ENCODE data around the gene LARGE1.

LARGE1 gene

DNA sequence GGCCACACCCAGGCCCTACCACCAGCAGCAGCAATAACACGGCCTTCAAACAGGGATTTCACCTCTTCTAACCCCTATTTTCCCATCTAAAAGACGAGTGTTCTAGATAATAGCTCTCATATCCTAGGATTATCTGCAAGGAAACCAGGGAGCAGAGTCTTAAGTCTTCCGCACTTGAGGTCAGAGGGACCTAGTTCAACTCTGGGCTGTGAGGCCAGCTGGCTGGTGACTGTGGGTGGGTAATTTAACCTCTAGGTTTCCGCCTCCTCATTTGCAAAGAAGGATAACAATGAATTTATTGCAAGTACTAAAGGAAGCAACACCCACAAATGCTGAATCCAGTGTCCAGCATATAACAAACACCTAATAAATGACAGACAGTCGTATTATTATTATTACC is 70.1 kb downstream of the LARGE1 start:
- DNase-seq (ENCODE audit: low read depth in 1 of 2, low spot score in 1 of 2): no peak
- no peak overlapping the region for H3K27ac ChIP-seq (replicated peaks)
- TF ChIP-seq, protein P1, sequence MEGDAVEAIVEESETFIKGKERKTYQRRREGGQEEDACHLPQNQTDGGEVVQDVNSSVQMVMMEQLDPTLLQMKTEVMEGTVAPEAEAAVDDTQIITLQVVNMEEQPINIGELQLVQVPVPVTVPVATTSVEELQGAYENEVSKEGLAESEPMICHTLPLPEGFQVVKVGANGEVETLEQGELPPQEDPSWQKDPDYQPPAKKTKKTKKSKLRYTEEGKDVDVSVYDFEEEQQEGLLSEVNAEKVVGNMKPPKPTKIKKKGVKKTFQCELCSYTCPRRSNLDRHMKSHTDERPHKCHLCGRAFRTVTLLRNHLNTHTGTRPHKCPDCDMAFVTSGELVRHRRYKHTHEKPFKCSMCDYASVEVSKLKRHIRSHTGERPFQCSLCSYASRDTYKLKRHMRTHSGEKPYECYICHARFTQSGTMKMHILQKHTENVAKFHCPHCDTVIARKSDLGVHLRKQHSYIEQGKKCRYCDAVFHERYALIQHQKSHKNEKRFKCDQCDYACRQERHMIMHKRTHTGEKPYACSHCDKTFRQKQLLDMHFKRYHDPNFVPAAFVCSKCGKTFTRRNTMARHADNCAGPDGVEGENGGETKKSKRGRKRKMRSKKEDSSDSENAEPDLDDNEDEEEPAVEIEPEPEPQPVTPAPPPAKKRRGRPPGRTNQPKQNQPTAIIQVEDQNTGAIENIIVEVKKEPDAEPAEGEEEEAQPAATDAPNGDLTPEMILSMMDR (IDR thresholded peaks at IDR 0.05; ENCODE audit: insufficient read depth, low read length): no peak
- TF ChIP-seq, protein P2, sequence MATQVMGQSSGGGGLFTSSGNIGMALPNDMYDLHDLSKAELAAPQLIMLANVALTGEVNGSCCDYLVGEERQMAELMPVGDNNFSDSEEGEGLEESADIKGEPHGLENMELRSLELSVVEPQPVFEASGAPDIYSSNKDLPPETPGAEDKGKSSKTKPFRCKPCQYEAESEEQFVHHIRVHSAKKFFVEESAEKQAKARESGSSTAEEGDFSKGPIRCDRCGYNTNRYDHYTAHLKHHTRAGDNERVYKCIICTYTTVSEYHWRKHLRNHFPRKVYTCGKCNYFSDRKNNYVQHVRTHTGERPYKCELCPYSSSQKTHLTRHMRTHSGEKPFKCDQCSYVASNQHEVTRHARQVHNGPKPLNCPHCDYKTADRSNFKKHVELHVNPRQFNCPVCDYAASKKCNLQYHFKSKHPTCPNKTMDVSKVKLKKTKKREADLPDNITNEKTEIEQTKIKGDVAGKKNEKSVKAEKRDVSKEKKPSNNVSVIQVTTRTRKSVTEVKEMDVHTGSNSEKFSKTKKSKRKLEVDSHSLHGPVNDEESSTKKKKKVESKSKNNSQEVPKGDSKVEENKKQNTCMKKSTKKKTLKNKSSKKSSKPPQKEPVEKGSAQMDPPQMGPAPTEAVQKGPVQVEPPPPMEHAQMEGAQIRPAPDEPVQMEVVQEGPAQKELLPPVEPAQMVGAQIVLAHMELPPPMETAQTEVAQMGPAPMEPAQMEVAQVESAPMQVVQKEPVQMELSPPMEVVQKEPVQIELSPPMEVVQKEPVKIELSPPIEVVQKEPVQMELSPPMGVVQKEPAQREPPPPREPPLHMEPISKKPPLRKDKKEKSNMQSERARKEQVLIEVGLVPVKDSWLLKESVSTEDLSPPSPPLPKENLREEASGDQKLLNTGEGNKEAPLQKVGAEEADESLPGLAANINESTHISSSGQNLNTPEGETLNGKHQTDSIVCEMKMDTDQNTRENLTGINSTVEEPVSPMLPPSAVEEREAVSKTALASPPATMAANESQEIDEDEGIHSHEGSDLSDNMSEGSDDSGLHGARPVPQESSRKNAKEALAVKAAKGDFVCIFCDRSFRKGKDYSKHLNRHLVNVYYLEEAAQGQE (IDR thresholded peaks at IDR 0.05; ENCODE audit: insufficient replicate concordance, low read depth): no peak
- TF ChIP-seq POLR2AphosphoS5 (IDR thresholded peaks at IDR 0.05; ENCODE audit: low read depth) (no peak), GABPA (IDR thresholded peaks at IDR 0.05; ENCODE audit: low read depth) (no peak), SPI1 (IDR thresholded peaks at IDR 0.05; ENCODE audit: borderline replicate concordance, low read depth) (no peak)
- H3K27me3 ChIP-seq (ENCODE audit: insufficient read depth, poor library complexity, severe bottlenecking): no peaks in the 10 kb centered on the region
- H3K4me3 ChIP-seq (replicated peaks; ENCODE audit: insufficient read depth, low read length): no peak overlapping the region

DNA sequence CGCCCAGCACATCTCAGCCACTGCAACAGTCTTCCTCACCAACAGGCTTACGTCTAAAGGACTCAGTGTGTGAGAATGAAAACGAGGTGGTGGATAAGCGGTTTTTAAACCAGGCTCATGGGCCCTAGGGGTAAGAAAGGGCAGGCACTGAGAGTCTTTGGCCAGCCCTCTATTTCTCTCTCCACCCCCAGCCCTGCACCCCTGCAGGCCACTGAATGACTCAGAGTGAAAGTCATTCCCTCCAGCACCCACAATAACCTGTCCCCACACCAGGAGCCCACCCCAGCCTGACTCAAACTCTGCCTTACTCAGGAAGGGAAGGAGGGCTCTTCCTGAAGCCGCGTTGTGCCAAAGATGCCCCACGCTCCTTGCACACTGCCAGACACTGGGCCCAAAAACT is 72.0 kb downstream of the LARGE1 start:
- no peaks in the 10 kb centered on the region for H3K27me3 ChIP-seq (ENCODE audit: insufficient read depth, poor library complexity, severe bottlenecking)
- DNase-seq (ENCODE audit: low read depth in 1 of 2, low spot score in 1 of 2): no peak
- H3K4me3 ChIP-seq (replicated peaks; ENCODE audit: insufficient read depth, low read length): no peak overlapping the region
- no peak overlapping the region for H3K27ac ChIP-seq (replicated peaks)
- no peak for TF ChIP-seq SPI1 (IDR thresholded peaks at IDR 0.05; ENCODE audit: borderline replicate concordance, low read depth)
- no peak for TF ChIP-seq POLR2AphosphoS5 (IDR thresholded peaks at IDR 0.05; ENCODE audit: low read depth)
- TF ChIP-seq, protein P2 (IDR thresholded peaks at IDR 0.05; ENCODE audit: insufficient replicate concordance, low read depth): no peak
- no peak for TF ChIP-seq GABPA (IDR thresholded peaks at IDR 0.05; ENCODE audit: low read depth)
- TF ChIP-seq, protein P1 (IDR thresholded peaks at IDR 0.05; ENCODE audit: insufficient read depth, low read length): no peak

DNA sequence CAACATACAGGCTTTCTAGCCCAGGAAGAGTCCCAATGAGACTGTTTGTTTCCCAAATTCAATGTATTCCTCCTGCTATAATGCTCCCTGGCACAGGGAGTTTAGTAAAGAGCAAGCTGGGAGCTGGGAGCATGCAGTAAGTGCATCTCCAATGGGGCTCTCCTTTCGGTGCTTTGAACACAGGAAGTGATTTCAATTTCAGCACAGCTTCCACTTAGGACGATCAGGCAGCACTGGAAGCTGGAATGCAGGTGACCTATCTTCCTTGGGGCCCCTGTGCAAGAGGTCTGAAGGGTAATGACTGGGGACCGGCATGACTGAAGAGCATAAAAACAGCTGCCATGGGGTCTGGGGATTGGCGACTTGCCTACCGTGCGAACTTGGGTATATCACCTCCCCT is 76.0 kb downstream of the LARGE1 start:
- no peak overlapping the region for H3K27ac ChIP-seq (replicated peaks)
- no peaks in the 10 kb centered on the region for H3K27me3 ChIP-seq (ENCODE audit: insufficient read depth, poor library complexity, severe bottlenecking)
- TF ChIP-seq, protein P1 (IDR thresholded peaks at IDR 0.05; ENCODE audit: insufficient read depth, low read length): no peak
- TF ChIP-seq SPI1 (IDR thresholded peaks at IDR 0.05; ENCODE audit: borderline replicate concordance, low read depth): no peak
- TF ChIP-seq, protein P2 (IDR thresholded peaks at IDR 0.05; ENCODE audit: insufficient replicate concordance, low read depth): no peak
- no peak for TF ChIP-seq GABPA (IDR thresholded peaks at IDR 0.05; ENCODE audit: low read depth)
- no peak for TF ChIP-seq POLR2AphosphoS5 (IDR thresholded peaks at IDR 0.05; ENCODE audit: low read depth)
- H3K4me3 ChIP-seq (replicated peaks; ENCODE audit: insufficient read depth, low read length): no peak overlapping the region
- DNase-seq (ENCODE audit: low read depth in 1 of 2, low spot score in 1 of 2): no peak
